Body of pancreas (tissue), 4 donors: ENCODE results near the gene CCDC39. TPM values are rescaled to one million over a fixed set of nuclear protein-coding genes. Genes with fewer than 3 reads are reported as not detected.
"Not testable (repeated sequence)": the region's sequence is repeated elsewhere in the genome, so short reads cannot be mapped to it uniquely, and the experiment has no call there.

ENCODE experiments used
- ATAC-seq: fragments of 150-250 bp; one replicate; pipeline ENCODE4 v1.9.1; 2016
- DNase-seq, 4 donors: peaks; one replicate each; pipeline ENCODE4 v3.0.0-alpha.2; 2019
- H3K27ac ChIP-seq, 4 donors: fragments of 200-600 bp; sonication (generic); 1 replicate in 3 of 4; 2 replicates in 1 of 4; pipeline versions ENCODE4 v1.5.1 to v1.6.1; 2016 to 2019; ENCODE audit warnings: mild to moderate bottlenecking in 1 of 4, mixed read lengths in 1 of 4, moderate library complexity in 1 of 4
- H3K27me3 ChIP-seq, 2 donors: fragments of 200-600 bp; sonication (generic); one replicate each; pipeline ENCODE4 v1.6.0; 2016; ENCODE audit warnings: mild to moderate bottlenecking in 1 of 2
- H3K36me3 ChIP-seq, 2 donors: fragments of 200-600 bp; sonication (generic); replicated peaks in 1 of 2; 2 replicates each; pipeline ENCODE4 v1.5.1; 2016; ENCODE audit warnings: low read depth in 2 of 2; ENCODE audit not compliant: insufficient read depth in 1 of 2
- H3K4me1 ChIP-seq: fragments of 200-600 bp; sonication (generic); one replicate; pipeline ENCODE4 v1.6.0; 2016
- H3K4me3 ChIP-seq, 2 donors: fragments of 200-600 bp; sonication (generic); 1 replicate in 1 of 2; 2 replicates in 1 of 2; pipeline ENCODE4 v1.5.1; 2016 to 2019
- H3K9me3 ChIP-seq, 3 donors: fragments of 200-600 bp; sonication (generic); 1 replicate in 2 of 3; 2 replicates in 1 of 3; pipeline ENCODE4 v1.5.1; 2016
- CTCF ChIP-seq, 7 experiments: fragments of 450-650 bp in 4 of 7; fragments of 200-600 bp in 3 of 7; sonication (generic) in 3 of 7; IDR thresholded peaks; one replicate each; pipeline ENCODE4 v1.5.1; 2016 to 2019; ENCODE audit warnings: antibody characterized with exemption in 7 of 7
- POLR2A ChIP-seq, 3 donors: fragments of 450-650 bp; IDR thresholded peaks; one replicate each; pipeline ENCODE4 v1.6.1; 2016; ENCODE audit warnings: antibody characterized with exemption in 3 of 3, mild to moderate bottlenecking in 2 of 3
- WGBS, 2 donors: methylation state at CpG; one replicate each; pipeline ENCODE4 v1.1.5; 2017; 5-methylcytosine and 5-hydroxymethylcytosine counted together
- intact Hi-C: fragments of 100-400 bp; cut with DNase I; formaldehyde crosslinking; loops from one replicate; pipeline ENCODE4 v1.15.1; 2023
- total RNA-seq, 2 donors: library from RNA; depleted of rRNA; stranded (reverse); fragments of >200 nt; gene quantifications; one replicate each; pipeline ENCODE4 v1.1.0, GENCODE V29; 2016

The CCDC39 gene
- total RNA-seq, 2 donors from 2014 or later, result 0.26 to 0.66 TPM

DNA sequence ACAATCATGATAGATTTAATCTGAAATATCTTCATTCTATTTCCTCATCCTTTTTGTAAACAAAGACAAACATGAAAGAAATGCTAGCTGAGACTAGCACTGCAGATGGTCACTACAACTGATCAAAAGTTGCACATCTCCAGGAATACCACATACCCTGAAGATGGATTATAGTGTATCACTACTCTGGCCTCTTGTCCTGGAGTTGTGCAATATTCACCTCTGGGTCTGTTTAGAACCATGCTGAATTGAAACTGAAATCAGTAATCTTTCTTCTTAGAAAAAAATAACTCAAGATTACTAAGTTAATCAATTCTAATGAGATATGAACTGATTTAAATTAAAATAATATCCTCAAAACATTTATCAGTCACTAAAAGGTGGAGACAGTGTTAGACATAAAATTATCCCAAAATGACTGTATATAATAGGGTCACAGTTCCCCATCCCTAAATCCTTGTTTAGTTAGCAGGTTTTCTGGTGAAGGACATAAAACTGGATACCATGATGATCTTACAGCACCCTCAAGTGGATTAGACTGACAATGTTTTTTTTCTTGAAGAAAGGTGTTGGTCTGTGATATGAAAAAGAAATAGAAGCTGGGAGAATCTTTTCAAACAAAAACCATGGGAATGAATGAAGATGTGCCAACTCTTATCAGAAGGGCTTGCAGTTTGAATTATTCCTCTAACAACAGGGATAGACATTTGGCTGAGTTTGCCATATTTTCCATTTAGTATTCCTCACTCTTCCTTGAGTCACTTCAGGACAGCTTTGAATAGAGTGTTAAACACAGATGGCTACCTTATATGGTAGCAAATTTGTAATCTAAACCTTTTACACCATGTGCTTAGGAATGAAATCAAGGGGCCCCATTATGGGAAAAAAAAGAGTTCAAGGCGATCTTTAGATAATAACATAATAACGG is 84.4 kb downstream of the CCDC39 start:
- H3K27ac ChIP-seq, result no peak overlapping the region
- H3K27me3 ChIP-seq, result no peaks in the 10 kb centered on the region
- no peaks in the 10 kb centered on the region for H3K36me3 ChIP-seq
- no peaks in the 10 kb centered on the region for H3K9me3 ChIP-seq
- intact Hi-C loops, result loop anchor here (10.0 kb wide), 1 partner anchor 650 kb away; no protein-coding TSS in a partner anchor
- H3K4me3 ChIP-seq, result no peak overlapping the region
- 40 to 44% methylated on average over 2 of the region's 2 CpGs for whole genome bisulfite sequencing, 2 donors
- peaks cover 14% of the 10 kb centered on the region for H3K4me1 ChIP-seq
- no peak for DNase-seq
- TF ChIP-seq POLR2A (IDR thresholded peaks at IDR 0.05) (no peak), CTCF (IDR thresholded peaks at IDR 0.05) (peak; percentile 31 to 85 (median 73))
- ATAC-seq, result peak; percentile 80

GRCh38 chr3:180593631-180594030 is 85.7 kb downstream of the CCDC39 start:
- 92 to 95% methylated on average over 7 of the region's 7 CpGs for WGBS, 2 donors
- peaks cover 14% of the 10 kb centered on the region for H3K4me1 ChIP-seq
- not testable (repeated sequence) for DNase-seq, H3K36me3 ChIP-seq, ATAC-seq, H3K9me3 ChIP-seq, H3K27ac ChIP-seq, H3K27me3 ChIP-seq, H3K4me3 ChIP-seq
- intact Hi-C loops, result loop anchor here (10.0 kb wide), 1 partner anchor 649 kb away; no protein-coding TSS in a partner anchor

- no peak for ATAC-seq
- H3K36me3 ChIP-seq, result no peaks in the 10 kb centered on the region
- H3K4me3 ChIP-seq, result no peak overlapping the region
- H3K9me3 ChIP-seq, result no peaks in the 10 kb centered on the region
- TF ChIP-seq CTCF (IDR thresholded peaks at IDR 0.05) (no peak), POLR2A (IDR thresholded peaks at IDR 0.05) (no peak)
- DNase-seq, result no peak
- H3K27ac ChIP-seq, result no peak overlapping the region
- WGBS, 2 donors, result 93 to 96% methylated on average over 18 to 23 of the region's 23 CpGs
- peaks cover 11% of the 10 kb centered on the region for H3K4me1 ChIP-seq
- intact Hi-C loops, result loop anchor here (10.0 kb wide), 1 partner anchor 646 kb away; no protein-coding TSS in a partner anchor
- H3K27me3 ChIP-seq, result no peaks in the 10 kb centered on the region
Measured at GRCh38 chr3:180590396-180590795, 88.9 kb downstream of the CCDC39 start.

DNA sequence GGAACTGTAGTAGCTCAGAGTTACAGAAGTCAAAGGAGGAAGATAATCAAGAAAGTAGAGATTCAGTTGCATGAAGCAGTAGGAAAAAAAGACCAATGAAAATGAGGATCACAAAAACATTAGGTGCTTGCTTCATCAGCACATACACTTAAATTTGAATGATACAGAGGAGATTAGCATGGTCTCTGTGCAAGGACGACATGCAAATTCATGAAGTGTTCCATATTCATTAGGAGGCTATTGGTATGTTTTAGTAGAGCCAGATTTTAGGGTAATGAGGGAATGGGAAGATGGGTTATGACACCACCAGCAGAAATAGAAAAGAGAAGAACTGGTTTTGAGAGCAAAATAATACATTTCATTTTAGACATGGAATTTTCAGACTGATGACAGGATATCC is 98.4 kb downstream of the CCDC39 start:
- DNase-seq, result no peak
- H3K4me1 ChIP-seq, result no peaks in the 10 kb centered on the region
- no peak for TF ChIP-seq POLR2A (IDR thresholded peaks at IDR 0.05)
- TF ChIP-seq CTCF (IDR thresholded peaks at IDR 0.05), result no peak
- ATAC-seq, result no peak
- H3K27me3 ChIP-seq, result no peaks in the 10 kb centered on the region
- no peaks in the 10 kb centered on the region for H3K9me3 ChIP-seq
- H3K4me3 ChIP-seq, result no peak overlapping the region
- intact Hi-C loops, result loop anchor here (10.0 kb wide), 2 partner anchors 656 to 766 kb away; no protein-coding TSS in a partner anchor
- 76 to 90% methylated on average over 1 of the region's 1 CpG for WGBS, 2 donors
- no peak overlapping the region for H3K27ac ChIP-seq
- no peaks in the 10 kb centered on the region for H3K36me3 ChIP-seq

GRCh38 chr3:180575571-180575970 is 103.7 kb downstream of the CCDC39 start:
- H3K27ac ChIP-seq, result no peak overlapping the region
- DNase-seq, result no peak
- H3K36me3 ChIP-seq, result no peaks in the 10 kb centered on the region
- no peak for ATAC-seq
- 84 to 89% methylated on average over 3 of the region's 3 CpGs for WGBS, 2 donors
- intact Hi-C loops, result no loop called here
- no peak for TF ChIP-seq CTCF (IDR thresholded peaks at IDR 0.05)
- no peak for TF ChIP-seq POLR2A (IDR thresholded peaks at IDR 0.05)
- no peaks in the 10 kb centered on the region for H3K4me1 ChIP-seq
- H3K9me3 ChIP-seq, result no peaks in the 10 kb centered on the region
- H3K27me3 ChIP-seq, result no peaks in the 10 kb centered on the region
- no peak overlapping the region for H3K4me3 ChIP-seq
